Lung (tissue), 12 donors: Measurements from ENCODE around the gene KRTAP10-3. TPM values are rescaled to one million over a fixed set of nuclear protein-coding genes. Genes with fewer than 3 reads are reported as not detected.

ENCODE experiments used
- ATAC-seq: fragments of 200-7000 bp; cut with Tn5 transposase; one replicate; pipeline ENCODE4 v1.9.1; 2020; ENCODE audit warnings: moderate number of reproducible peaks; ENCODE audit not compliant: insufficient read depth, low FRiP score
- DNase-seq, 3 donors: peaks; one replicate each; pipeline ENCODE4 v3.0.0-alpha.2; 2013 to 2017
- H3K27ac ChIP-seq, 2 donors: one replicate each; pipeline ENCODE4 v1.5.1; 2013; ENCODE audit warnings: mild to moderate bottlenecking in 2 of 2, moderate library complexity in 2 of 2, control low read depth in 1 of 2, inconsistent platforms in 1 of 2, low read depth in 1 of 2, low read length in 1 of 2
- H3K27me3 ChIP-seq, 3 donors: one replicate each; pipeline ENCODE4 v1.5.1; 2013; ENCODE audit warnings: low read length in 2 of 3; ENCODE audit not compliant: control insufficient read depth in 3 of 3, insufficient read depth in 3 of 3
- H3K36me3 ChIP-seq, 4 donors: one replicate each; pipeline ENCODE4 v1.5.1; 2013; ENCODE audit warnings: low read length in 4 of 4, mild to moderate bottlenecking in 1 of 4, moderate library complexity in 1 of 4; ENCODE audit not compliant: control insufficient read depth in 4 of 4, insufficient read depth in 4 of 4
- H3K4me1 ChIP-seq, 5 donors: one replicate each; pipeline ENCODE4 v1.5.1; 2013; ENCODE audit warnings: low read length in 5 of 5, mild to moderate bottlenecking in 2 of 5, moderate library complexity in 1 of 5; ENCODE audit not compliant: control insufficient read depth in 5 of 5, insufficient read depth in 5 of 5
- H3K4me3 ChIP-seq: one replicate; pipeline ENCODE4 v1.5.1; 2013; ENCODE audit warnings: mild to moderate bottlenecking, control low read depth, moderate library complexity
- H3K9ac ChIP-seq, 2 donors: one replicate each; pipeline ENCODE4 v1.5.1; 2013; ENCODE audit warnings: low read length in 2 of 2, control low read depth in 1 of 2; ENCODE audit not compliant: insufficient read depth in 1 of 2
- H3K9me3 ChIP-seq, 4 donors: one replicate each; pipeline ENCODE4 v1.5.1; 2013; ENCODE audit warnings: low read length in 3 of 4, mild to moderate bottlenecking in 1 of 4, moderate library complexity in 1 of 4; ENCODE audit not compliant: control insufficient read depth in 4 of 4, insufficient read depth in 3 of 4
- WGBS, 2 donors: extraction: QIAGEN DNeasy Blood & Tissue Kit; methylation state at CpG; one replicate each; pipeline ENCODE4 v1.1.7; 2013; 5-methylcytosine and 5-hydroxymethylcytosine counted together
- polyA plus RNA-seq, 2 donors: library from polyadenylated mRNA; stranded (reverse); fragments of 200-250 nt; gene quantifications; one replicate each; pipeline ENCODE4 v1.2.1, GENCODE V29; 2013
- total RNA-seq, 2 donors: library from RNA; depleted of rRNA in 1 of 2; stranded (reverse); fragments of >200 nt in 1 of 2; gene quantifications; one replicate each; pipeline ENCODE4 v1.2.1, GENCODE V29; 2014 to 2021
- TF ChIP-seq, protein P1 (sequence below): IDR thresholded peaks from 2 replicates; pipeline ENCODE4 v1.5.1; 2012; ENCODE audit warnings: mild to moderate bottlenecking; ENCODE audit errors: control extremely low read depth, extremely low read depth
- donor health status: control.
- donor health status: control.
- donor health status: Bipolar disorder and iron deficiency.
- donor health status: healthy.
- donor health status: DM: yes; HTN: yes; CAD: no.

The KRTAP10-3 gene
- total and polyA plus RNA-seq, 4 donors = not detected

DNA sequence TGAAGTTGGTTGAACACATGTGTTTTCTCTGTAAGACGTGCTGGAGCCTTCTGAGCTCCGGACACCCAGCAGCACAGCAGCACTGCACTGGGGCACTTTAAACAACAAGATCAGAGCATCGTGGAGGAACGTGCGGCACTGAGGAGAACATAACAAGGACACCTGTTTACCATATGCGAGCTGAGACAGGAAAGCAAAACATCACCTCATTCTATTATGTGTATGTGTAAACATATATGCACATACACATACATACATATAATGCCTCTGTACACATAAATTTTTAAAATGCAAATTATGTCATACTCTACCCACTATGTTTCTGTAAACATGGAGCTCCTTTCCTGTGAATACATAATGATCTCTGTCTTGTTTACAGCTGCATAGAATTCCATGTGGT, 36.9 kb upstream of the KRTAP10-3 start:
- ATAC-seq = no peak
- Histone ChIP-seq H3K36me3 (no peaks in the 10 kb centered on the region), H3K27me3 (no peaks in the 10 kb centered on the region), H3K9me3 (peaks cover 0 to 3% (median 0%) of the 10 kb centered on the region in 4 donors), H3K27ac (no peak overlapping the region), H3K4me3 (no peak overlapping the region), H3K4me1 (peaks cover 0 to 8% (median 0%) of the 10 kb centered on the region in 5 donors), H3K9ac (no peak overlapping the region)
- WGBS, 2 donors = 73 to 76% methylated on average over 6 of the region's 6 CpGs
- TF ChIP-seq, protein P1, sequence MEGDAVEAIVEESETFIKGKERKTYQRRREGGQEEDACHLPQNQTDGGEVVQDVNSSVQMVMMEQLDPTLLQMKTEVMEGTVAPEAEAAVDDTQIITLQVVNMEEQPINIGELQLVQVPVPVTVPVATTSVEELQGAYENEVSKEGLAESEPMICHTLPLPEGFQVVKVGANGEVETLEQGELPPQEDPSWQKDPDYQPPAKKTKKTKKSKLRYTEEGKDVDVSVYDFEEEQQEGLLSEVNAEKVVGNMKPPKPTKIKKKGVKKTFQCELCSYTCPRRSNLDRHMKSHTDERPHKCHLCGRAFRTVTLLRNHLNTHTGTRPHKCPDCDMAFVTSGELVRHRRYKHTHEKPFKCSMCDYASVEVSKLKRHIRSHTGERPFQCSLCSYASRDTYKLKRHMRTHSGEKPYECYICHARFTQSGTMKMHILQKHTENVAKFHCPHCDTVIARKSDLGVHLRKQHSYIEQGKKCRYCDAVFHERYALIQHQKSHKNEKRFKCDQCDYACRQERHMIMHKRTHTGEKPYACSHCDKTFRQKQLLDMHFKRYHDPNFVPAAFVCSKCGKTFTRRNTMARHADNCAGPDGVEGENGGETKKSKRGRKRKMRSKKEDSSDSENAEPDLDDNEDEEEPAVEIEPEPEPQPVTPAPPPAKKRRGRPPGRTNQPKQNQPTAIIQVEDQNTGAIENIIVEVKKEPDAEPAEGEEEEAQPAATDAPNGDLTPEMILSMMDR = no peak
- no peak for DNase-seq

DNA sequence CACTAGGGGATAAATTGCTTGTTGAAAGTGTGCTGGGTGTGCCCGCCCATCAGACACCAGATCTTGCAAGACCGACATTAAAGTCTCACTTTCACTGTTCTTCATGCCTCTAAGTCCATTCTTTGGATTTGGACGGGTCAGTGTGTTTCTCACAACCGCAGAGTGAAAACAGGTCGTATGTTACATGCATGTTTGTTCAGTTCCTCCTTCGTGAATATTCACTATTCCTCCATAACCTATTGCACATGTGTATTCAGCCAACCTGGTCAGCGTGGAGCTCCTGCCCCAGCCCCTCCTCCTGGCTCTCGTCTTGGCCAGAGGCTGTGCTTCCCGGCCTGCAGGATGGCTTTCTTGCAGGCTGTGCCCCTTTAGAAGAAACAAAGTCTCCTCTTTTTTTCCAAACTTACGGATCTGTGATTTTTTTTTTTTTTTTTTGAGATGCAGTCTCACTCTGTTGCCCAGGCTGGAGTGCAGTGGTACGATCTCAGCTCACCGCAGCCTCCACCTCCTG, 35.9 kb upstream of the KRTAP10-3 start:
- no peak overlapping the region for H3K9ac ChIP-seq
- H3K4me1 ChIP-seq = peaks cover 0 to 8% (median 0%) of the 10 kb centered on the region in 5 donors
- no peak overlapping the region for H3K4me3 ChIP-seq
- H3K9me3 ChIP-seq = peaks cover 0 to 3% (median 0%) of the 10 kb centered on the region in 4 donors
- TF ChIP-seq, protein P1 = no peak
- ATAC-seq (no peak), DNase-seq (no peak)
- 79 to 87% methylated on average over 12 of the region's 12 CpGs for WGBS, 2 donors
- H3K27me3 ChIP-seq = no peaks in the 10 kb centered on the region
- H3K36me3 ChIP-seq = no peaks in the 10 kb centered on the region
- no peak overlapping the region for H3K27ac ChIP-seq

DNA sequence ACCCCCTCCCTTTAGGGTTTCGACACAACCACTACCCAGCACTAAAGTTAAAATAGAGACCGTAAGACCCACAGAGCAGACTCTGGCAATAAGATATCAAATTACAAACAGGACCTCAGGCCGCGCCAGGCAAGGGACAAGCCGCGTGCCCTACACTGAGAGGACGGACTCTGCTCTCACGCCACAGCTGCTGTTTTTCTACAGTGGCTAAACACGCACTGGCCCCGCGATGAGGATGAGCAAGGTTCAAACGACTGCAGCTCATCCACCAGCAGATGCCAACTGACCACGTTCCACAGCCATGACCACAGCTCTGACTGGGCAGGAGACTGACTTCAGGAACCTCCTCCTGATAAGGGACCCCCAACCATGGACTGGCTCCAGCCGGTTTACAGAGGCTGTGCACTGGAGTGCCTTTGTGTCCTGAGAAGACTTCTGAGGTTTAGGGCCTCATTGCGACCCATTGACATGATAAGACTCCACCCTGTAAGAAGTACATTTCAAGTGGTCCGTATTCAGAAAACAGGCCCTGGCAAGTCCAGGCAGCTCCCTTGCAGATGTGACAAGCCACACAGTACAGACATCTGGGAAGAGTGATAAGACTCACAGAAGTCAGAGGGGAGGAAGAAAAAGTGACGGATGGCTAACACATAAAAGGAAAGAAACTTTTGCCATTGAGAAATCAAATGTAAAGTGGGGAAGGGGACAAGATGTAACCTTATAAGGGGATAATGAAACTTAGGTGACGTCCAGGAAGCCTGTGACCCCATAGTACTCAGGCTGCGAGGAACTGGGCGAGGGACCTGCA, 35.2 kb upstream of the KRTAP10-3 start:
- Histone ChIP-seq H3K4me1 (peaks cover 0 to 8% (median 0%) of the 10 kb centered on the region in 5 donors), H3K27ac (no peak overlapping the region), H3K9ac (peak overlapping the region in 1 of 2 donors; percentile 16), H3K9me3 (peaks cover 0 to 2% (median 0%) of the 10 kb centered on the region in 4 donors), H3K4me3 (no peak overlapping the region), H3K36me3 (no peaks in the 10 kb centered on the region), H3K27me3 (no peaks in the 10 kb centered on the region)
- peak; percentile 42 to 67 (median 50) for DNase-seq
- WGBS, 2 donors = 46 to 62% methylated on average over 20 of the region's 20 CpGs
- TF ChIP-seq, protein P1 = no peak
- ATAC-seq = no peak
